HG03558 (cell line): ENCODE results near the gene DPEP1.
"Not testable (repeated sequence)": the region's sequence is repeated elsewhere in the genome, so short reads cannot be mapped to it uniquely, and the experiment has no call there.

Experiments
- ATAC-seq: cut with Tn5 transposase; IDR thresholded peaks from one replicate; pipeline ENCODE4 v1.9.1; 2021; ENCODE audit warnings: moderate number of reproducible peaks; ENCODE audit not compliant: unreplicated experiment; ENCODE audit errors: extremely low read depth

Gene DPEP1

DNA sequence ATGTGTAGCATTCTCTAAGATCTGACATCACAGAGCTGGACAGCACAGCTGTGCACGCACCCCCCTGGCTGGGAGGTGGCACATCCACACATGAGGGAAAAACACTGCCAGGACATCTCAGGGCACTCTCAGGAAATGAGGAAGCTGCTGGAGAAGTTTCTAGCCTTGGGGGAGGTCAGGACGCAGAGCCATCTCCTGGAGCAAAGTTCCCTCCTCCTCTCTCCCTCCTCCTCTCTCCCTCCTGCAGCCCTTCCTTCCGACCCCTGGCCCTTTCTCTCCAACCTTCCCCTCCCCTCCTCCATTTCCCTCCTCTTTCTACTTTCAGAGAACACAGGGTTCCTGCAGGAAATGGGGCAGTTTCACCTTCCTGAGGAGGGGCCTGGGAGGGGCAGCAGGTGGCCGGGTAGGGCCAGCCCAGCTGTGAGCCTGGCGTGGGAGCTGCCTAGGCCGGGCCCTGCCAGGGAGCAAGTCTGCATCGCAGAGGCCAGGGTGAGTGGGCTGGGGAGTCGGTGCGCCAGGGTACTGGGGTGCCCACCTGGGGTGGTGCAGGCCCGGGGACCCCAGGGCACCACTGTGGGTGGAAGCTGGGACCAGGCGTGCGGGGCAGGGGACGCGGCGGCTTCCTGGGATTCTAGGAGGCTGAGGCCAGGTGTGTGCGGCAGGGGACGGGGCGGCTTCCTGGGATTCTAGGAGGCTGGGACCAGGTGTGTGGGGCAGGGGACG lies at the start of gene DPEP1:
TSS of gene DPEP1 (plus strand) at position 412 of the 723 bp plus-strand sequence. CDS start 16,769 bp downstream, outside the sequence.
- ATAC-seq, result no peak

DNA sequence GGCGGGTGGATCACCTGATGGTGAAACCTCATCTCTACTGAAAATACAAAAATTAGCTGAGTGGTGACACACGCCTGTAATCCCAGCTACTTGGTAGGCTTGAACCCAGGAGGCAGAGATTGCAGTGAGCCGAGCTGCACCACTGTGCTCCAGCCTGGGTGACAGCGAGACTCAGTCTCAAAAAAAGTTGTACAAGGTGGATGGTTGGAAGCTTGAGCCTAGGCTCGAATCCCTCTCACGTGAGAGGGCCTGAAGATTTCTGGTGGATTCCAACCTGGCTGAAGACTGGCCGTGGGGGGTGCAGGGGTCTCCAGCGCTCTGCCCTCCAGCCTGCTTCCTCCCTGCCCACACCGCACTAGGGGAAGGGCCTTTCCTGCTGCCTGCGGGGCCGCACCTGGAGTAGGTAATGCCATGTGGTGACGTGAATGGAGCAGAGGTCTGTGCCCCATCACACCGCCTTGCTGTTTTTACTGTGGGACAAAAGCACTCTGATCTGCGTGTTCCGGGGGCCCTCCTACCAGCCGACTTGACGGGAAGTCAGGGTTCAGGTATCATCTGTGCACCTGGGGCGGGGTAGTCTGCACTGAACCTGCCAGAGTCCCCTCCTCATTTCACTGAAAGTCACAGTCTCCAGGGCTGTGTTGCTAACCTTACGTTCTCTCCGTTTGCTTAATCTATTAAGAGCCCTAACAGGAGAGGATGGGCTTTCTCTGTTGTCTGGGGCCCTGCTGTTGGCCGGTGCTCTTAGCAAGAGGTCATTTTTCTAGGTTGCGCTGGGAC lies 48.8 kb upstream of the DPEP1 start:
- no peak for ATAC-seq

DNA sequence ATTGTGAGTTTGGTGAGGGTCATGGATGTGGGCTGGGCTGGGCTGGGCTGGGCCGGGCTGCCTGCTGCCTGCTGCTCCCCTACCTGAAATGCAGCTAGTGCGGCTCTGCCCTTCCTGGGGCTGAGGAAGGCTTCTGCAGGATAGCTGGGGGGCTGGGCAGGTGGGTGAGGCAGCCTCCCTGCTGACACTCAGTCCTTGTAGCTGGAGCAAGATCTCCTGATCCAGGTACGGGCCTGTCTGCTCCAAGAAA lies 48.3 kb upstream of the DPEP1 start:
- no peak for ATAC-seq

DNA sequence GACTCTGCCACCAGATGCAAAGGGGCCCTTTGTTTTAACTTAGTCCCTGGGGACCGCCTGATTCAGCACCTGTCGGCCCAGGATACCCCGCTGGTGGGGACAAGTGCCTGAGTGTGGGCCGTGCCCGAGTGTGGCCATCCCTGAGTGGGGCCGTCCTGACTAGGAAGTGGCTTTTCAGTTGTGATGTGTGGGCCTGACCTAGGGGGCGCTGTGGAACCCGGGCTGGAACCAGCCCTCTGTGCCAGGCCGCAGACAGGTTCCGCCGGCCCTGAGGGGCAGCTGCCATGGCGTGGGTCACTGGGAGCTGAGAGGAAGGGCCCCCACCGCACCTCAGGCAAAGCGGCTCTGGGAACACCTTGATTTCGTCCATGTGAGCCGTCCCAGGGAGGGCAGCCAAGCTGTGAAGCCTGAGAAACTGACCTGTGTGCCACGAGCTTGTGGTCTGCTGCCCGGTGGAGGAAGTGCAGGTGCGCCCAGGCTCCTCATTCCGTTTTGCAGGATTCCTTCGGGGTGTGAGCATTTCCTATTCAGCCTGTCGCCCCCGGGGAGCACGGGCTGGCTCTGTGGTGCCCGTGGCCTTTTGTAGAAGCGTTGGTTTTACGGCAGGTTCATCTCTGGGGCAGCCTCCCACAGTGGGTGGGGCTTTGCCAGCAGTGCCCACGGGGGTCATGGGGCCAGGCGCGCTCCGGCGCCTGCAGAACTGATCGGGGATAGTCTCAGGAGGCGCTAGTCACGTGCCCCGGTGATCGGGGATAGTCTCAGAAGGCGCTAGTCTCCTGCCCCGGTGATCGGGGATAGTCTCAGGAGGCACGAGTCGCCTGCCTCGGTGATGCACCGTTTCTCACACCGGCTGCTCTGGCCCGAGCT lies 47.7 kb upstream of the DPEP1 start:
- ATAC-seq, result no peak

DNA sequence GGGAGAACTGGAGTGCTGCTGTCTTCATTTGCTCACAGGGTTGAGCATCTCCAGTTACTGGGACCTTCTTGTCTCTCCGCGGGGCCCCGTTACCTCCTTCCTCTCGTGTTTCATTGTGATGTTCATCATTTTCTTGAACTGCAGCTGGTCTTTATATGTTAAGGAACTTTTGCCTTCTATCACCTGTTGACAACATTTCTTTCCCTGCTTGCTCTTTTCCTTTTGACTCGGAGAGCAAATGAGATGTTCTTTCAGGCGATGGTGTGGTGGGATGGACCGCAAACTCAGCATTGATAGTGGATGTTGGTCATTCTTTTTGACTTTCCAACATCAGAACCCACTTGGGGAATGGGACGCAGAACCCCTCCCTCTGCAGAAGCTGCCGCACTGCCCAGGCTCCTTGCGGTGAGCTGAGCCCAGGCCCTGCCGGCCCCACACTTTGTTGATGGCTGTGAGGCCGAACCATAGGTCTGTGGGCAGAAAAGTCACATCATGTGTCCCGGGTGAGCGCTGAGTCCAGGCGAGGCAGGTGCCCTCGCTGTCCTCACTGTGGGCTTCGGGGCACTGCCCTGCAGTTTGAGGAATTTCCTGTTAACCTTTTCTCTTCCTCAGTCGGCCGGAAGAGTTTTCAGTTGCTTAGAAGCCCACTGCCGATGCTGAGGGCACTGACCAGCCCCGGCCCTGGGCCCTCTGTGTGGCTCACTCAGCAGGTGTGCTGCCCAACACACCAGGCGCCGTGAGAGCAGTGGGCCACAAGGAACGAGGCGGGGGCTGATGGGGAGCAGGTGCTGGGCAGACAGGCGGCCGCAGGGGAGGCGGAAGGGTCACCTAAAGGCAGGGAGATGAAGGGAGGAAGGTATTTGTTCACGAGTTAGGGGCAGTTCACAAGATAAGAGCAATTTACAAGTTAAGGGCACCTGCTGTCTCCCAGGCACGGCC lies 45.5 kb upstream of the DPEP1 start:
- ATAC-seq, result no peak

DNA sequence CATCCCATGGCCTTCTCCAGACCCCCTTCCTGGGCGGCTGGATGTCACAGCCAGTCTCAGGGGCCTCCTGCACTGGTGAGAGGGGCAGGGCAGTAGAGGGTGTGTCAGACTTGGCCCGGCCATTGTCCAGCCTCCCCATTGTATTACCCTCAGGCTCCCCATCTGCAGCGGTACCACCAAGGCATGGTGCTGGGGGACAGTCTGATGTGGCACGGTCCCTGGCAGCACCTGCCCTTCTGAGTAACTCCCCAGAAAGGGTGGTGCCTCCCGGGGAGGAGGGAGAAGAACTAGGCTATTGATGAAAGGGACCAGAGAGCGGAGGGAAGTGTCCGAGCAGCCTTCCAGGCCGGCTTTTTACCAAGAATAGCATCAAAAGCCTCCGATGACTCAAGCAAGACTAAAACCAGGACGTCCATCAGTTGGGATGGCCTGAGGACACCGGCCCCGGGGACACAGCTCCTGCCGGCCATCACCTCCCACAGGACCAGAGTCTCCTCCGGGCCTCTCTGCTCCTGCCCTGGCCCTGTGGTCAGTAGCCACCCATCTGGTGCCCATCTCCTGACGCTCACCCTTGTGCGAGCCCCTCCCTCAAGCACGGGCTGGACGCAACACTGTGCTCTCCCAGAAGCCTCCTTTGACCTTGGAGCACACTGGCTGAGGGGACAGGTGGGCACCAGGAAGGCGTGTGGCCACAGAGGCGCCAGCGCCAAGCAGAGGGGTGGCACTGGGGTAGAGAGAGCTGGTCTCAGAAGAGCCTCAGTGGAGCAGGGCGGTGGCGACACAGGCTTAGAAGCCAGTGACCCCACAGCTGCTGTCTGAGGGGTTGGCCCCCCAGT lies 43.7 kb upstream of the DPEP1 start:
- ATAC-seq, result no peak

DNA sequence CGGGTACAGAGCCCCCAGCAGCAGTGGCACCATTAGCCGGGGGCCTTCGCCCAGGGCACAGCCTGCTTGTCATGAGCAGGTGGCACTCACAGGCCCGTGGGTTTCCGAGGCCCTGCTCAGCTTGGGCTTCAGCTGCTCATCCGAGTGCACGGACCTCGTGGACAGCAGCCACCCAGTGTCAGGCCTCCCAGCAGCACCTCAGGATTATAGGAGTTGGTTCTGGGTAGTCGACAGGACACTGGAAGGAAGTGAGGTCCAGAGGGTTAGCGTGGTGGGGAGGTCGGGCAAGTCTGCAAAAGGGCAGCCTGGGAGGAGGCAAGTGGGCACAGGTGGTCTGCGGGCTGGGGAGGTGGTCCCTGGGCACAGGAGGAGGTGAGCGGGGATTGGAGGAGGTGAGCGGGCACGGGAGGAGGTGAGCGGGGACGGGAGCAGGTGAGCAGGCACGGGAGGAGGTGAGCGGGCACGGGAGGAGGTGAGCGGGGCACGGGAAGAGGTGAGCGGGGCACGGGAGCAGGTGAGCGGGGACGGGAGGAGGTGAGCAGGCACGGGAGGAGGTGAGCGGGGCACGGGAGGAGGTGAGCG lies 43.0 kb upstream of the DPEP1 start:
- no peak for ATAC-seq

DNA sequence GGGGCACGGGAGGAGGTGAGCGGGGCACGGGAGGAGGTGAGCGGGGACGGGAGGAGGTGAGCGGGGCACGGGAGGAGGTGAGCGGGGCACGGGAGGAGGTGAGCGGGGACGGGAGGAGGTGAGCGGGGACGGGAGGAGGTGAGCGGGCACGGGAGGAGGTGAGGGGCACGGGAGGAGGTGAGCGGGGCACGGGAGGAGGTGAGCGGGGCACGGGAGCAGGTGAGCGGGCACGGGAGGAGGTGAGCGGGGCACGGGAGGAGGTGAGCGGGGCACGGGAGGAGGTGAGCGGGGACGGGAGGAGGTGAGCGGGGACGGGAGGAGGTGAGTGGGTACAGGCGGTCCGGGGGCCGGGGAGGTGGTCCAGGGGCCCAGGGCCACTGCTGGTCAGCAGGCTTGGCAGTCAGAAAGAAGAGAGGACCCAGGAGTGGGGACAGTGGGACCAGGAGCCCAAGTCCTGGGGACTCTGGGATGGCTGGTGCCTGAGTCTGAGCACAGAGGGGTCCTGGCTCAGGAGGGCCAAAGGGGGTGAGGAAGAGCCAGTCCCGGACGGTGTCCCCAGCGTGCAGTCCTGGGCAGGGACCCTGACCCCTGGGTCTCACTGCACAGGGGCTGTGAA lies 42.4 kb upstream of the DPEP1 start:
- ATAC-seq, result not testable (repeated sequence)

DNA sequence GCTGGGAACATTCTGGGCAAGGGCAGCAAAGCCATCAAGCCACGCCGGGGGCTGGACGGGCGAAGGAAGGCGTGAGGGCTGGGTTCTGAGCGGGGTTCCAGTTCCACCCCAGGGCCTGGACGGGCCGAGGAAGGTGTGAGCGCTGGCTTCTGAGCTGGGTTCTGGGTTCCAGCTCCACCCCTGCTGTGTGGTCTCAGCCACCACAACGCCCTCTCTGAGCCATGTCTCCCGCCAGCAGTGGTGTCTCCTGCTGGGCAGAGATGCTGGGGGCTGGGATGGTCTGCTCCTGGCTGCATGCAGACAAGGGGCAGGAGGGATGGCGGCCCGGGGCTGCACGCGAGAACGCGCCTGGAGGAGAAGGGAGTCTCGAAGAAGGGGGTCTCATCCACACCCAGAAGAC lies 41.8 kb upstream of the DPEP1 start:
- no peak for ATAC-seq

DNA sequence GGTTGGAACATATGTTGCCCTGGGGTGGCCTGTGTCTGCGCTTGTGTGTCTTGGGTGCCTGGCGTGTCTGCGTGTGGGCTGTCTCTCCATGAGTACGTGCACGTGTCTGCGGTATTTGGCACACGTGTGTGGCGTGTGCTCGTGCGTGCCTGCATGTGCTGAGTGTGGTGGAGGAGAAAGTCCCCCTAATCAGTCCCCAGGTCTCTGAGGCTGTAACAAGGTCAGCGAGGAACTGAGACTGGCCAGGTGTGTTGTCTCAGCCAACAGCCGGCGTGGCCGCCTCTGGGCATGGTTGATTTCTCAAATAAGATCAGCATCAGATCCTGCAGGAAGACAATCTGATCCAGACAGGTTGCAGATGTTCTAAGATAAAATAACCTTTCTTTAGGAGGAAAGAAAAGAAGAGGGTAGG lies 41.4 kb upstream of the DPEP1 start:
- no peak for ATAC-seq

DNA sequence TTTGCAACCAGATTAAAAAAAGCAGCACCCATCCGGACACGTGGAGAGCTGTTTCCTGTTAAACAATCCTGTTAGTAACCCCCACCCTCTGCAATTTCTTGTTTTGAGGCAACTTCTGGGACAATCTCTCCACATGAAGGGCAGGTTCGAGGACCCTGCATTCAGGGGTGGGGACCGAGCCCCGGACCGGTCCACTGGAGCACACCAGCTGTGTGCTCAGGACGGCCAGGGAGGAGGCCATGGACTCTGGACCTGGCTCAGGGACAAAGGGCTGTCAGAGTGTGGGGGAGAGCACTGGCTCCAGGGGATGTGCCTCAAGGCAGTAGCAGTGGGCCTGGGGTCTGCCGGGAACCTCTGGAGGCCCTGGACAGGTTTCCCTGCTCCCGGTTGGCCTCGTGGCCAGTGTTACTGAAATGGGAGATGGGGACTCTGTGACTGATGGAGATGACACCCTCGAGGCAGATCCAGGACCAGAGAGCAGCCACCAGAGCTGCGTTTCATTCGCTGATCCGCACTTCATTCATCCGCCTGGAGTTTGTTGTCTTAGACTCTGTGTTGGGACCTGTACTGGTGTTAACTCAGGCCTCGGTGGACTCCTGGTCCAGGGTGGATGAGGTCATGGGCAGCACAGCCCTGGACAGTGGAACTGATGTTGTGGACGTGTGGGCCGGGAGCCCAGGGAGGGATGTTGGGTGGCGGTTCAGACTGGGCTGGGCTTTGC lies 40.8 kb upstream of the DPEP1 start:
- ATAC-seq, result no peak

DNA sequence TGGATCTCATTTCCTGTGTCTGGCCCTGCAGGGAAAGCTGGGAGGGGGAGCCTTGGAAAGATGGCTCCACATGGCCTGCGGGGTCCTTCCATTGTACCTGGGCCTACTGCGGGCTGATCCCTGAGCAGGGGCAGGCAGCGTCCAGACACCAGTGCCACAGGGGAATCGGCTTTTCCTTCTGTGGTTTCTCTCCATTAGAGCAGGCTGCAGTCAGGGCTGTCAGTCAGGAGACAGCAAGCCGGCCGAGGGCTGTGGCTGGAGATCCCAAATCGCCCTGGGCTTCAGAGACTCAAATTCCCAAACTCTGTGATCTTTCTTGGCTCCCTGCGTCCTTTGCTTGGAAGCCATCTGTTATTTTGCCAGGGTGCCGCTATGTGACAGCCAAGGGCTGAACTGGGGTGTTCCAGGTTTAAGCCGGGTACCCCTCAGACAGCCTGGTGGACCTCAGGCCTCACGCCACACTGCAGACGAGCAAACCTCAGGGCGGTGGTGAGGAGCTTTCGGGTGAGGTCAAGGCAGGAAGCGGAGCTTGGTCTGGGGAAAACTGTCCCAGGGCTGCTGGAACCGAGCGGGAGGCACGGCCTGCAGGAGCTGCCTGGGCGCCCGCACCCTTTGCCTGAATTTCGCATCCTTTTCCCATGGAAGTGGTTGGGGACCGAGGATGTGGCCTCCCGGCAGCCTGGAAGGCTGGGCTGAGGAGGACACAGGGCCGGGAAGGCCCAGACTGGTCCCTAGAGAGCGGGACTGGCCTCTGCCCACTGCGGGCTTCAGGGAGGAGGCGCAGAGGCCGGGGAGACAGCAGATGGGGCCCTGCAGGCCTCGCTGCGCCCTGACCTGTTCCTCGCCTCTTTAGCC lies 39.4 kb upstream of the DPEP1 start:
- no peak for ATAC-seq

DNA sequence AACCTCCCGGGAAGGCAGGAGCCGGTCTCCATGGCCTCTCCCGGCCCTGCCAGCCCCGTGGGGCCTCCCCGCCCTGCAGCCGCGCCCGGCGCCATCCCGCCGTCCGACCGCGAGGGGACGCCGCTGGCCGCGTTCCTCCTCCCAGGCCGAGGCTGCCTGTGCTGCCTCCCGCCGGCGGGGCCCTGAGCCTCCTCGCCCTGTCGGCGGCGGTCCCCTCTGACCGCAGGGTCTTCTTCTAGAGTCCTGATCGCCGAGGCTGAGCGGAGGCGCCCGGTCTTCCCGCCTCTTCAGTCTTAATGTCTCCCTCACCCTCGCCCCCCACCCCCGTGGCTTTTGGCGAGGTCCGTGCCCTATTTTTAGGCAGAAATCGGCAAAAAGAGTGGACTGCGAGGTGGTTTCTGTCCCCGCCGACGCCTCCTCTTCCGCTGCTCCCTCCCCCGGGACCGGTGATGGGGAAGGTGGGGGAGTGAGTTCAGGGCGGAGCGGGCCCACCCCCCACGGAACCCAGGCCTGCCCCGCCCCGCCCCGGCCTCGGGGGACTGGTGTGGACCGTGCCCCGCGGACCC lies 38.7 kb upstream of the DPEP1 start:
- no peak for ATAC-seq

DNA sequence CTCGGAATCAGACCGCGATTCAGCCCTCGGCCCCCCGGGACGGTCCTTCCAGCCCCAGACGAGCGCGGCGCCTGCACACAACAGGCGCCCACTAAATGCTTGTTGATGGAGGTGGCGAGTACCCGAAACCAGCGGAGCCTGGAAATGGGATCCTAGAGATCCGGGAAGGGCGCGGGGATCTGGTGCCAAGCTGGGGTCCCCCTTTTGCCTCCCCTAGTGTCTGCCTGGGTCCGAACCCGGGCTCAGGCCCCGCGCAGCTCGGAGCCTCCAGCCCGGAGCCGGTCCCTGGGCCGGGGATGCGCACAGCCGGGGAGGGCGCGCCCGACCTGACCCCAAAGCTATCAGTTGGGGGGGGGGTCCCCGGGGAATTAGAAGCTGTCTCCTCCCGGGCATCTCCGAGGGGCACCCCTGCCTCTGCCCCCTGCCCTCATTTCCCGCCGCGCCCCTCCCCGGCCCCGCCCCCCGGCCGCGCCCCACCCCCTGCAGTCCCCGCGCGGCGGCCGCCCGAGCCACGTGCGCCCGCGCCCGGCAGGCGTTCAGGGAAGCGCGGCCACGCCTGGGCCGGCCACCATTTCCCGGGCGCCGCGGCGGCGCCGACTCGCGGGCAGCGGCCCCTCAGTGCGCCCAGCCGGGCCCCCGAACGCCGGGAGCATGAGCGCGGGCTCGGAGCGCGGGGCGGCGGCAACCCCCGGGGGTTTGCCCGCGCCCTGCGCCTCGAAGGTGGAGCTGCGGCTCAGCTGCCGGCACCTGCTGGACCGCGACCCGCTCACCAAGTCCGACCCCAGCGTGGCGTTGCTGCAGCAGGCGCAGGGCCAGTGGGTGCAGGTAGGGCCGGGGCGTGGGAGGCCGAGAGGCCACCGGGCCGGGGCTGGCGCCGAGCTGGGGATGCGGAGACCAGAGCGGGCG lies 37.9 kb upstream of the DPEP1 start, which contains the start of gene CPNE7:
TSS of gene CPNE7 (plus strand) at position 512 of the 906 bp plus-strand sequence. CDS start at position 652, 140 bp downstream.
- no peak for ATAC-seq
